ENCODE measurements around the gene ZEB1.

The ZEB1 gene

DNA sequence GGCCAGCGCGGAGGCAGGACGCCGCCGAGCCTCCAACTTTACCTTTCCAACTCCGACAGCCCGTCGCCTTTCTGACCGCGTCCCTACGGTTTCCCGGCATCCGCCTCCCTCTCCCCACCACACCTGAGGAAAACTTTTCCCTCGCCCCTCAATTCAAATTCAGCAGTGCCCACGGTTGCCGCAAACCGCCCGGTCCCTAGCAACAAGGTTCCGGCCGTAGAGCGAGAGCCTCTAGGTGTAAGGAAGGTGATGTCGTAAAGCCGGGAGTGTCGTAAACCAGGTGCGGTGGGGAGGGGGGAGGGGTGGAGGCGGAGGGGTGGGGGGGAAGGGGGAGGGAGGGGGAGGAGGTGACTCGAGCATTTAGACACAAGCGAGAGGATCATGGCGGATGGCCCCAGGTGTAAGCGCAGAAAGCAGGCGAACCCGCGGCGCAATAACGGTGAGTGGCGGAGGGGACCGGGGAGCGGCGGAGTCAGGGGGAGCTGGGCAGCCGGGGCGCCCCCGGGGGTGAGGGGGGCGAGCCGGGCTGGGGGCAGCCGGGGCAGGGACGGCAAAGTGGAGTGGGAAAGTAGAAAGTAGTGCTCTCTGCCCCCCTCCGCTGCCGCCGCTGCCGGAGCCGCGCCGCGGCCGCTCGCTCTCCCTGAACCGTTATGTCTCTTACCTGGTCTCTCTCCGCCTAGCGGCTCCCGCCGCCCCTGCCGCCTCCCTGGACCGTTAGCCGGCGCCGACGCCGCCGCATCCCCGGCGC is at the start of gene ZEB1:
TSS of gene ZEB1 (plus strand) at position 363 of the 748 bp plus-strand sequence. CDS start at position 382, 19 bp downstream.
- DNase-seq = peak; percentile 90

DNA sequence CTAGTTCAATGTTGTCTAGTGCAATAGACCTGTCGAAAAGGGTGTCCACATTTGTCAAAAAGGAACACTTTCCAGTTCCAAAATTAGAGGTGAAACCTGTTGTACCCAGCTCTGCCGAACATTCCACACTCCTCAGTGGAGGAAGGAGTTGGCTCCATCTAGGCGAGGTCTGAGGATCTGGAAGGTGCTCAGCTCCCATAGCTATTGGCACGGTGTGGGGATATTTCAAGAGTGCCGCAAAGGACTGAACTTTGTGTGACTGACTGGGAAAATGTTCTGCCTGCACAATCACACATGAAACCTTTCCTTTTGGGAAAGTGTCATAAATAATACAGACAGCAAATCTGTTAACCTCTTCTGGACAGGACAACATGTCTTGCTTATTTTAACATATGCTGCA is 48.1 kb upstream of the ZEB1 start:
- no peak for DNase-seq

DNA sequence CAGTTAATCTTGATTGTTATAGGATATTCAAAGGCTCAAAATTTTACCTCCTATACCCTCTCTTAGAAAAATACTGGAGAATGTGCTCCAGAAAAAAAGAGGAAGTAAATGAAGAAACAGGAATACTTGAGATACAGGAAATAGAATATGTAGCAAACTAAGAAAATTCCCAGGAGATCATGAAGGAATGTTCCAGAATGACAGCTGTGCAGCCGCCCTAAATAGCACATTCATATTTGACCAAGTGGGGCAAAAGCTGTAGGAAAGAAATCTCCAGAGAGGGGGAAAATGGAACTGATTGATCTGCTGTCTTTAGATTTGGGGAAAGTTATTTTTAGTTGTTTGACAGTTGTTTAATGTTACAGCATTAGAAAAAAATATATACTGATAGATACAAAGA is 46.2 kb upstream of the ZEB1 start:
- DNase-seq = no peak

DNA sequence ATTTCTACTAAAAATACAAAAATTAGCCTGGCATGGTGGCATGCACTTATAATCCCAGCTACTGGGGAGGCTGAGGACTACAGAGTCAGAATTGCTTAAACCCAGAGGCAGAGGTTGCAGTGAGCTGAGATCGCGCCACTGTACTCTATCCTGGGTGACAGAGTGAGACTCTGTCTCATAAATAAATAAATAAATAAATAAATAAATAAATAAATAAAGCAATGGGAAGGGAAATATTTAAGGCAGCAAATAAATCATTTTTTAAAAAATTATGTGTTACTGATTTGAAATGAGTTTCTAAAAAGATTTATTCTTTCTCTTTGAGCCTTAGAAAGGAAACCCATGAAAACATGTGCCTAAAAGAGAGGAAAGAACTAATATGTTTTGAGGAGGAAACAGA is 45.2 kb upstream of the ZEB1 start:
- no peak for DNase-seq

DNA sequence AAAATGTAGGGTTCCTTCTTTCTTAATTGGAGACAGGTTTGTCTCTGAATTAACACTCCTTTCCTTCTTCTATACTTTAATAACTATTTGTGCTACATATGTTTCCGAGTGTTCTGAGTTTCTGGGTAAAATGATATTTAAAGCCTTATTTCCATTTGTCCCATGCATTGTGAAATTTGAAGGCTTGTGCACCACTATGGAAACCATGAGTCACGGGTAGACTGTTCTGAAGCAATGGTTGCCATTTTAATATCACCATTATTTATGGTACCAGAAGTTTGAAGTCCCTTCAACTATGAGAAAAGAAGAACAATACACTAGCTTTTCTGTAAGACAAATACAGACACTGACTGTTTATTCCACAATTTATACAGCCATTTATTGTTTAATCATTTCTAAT is 44.7 kb upstream of the ZEB1 start:
- DNase-seq = no peak

DNA sequence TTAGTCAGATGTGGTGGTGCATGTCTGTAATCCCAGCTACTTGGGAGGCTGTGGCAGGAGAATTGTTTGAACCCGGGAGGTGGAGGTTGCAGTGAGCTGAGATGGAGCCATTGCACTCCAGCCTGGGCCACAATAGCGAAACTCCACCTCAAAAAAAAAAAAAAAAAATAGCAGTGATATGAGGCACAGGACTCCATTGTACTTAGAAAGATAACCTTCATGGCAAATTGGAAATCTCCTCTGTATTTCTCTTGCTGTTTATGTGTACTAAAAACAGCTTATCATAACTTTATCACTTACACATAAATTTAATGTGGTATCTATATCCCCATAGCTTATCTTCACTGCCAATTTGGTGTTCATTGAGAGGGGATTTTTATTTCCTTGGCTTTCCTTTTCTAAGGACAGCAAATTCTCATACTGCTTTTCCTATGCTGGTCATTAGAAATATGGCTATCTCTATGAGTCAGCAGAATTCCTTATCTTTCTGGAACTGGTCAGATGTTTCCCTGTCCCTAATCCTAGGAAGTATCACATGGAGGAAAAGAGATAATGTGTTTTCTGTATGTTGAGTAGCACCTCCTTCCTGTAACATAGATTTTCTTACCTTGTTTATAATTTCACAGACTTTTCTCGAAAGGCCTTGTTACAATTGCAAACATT is 40.6 kb upstream of the ZEB1 start:
- no peak for DNase-seq

DNA sequence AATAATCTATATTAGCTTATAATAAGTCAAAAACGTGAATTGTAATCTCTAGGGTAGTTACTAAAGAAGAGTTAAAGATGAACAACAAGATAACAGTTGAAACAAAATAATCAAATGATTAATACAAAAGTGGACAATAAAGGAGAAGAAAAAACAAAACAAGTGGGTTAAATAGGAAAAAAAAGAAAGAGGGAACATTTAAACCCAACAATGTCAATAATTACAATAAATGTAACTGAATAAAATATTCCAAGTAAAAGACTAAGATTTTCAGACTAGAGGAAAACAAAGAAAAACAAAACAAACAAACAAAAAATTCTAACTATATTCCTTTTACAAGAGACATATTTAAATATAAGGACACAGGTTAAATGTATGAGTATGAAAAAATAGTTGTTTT is 38.0 kb upstream of the ZEB1 start:
- DNase-seq = no peak

DNA sequence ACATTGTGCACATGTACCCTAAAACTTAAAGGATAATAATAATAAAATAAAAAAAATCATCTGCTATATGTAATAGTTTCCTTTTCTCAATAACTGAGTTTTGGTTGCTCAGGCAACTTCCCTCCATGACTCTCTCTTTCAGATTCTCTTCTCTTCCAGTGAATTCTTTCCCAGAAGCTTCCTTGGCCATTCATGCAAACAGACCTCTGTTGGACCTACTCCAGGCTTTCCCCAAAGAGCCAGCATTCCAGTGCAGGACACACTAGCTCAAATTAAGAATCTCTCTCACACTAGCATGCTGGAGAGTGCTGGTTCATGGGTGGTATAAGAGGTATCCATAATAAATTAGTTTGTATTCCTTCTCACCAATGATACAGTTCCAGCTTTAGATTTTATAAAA is 31.0 kb upstream of the ZEB1 start:
- DNase-seq = no peak

DNA sequence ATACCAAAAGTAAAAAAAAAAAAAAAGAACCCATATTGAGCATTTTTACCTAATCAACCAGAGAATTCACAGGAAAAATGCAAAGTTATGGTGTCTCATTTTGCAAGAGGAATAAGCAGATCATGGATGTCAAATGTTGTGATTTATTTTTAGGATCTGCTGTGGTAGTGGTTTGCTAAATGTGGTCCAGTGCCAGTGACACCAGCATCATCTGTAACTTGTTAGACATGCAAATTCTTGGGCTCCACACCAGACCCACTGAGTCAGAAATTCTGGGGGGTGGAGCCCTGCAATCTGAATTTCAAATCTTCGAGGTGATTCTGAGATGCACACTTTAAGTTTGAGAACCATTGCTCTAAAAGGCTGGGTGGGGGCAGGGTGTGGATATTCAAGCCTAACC is 30.1 kb upstream of the ZEB1 start:
- DNase-seq = no peak

DNA sequence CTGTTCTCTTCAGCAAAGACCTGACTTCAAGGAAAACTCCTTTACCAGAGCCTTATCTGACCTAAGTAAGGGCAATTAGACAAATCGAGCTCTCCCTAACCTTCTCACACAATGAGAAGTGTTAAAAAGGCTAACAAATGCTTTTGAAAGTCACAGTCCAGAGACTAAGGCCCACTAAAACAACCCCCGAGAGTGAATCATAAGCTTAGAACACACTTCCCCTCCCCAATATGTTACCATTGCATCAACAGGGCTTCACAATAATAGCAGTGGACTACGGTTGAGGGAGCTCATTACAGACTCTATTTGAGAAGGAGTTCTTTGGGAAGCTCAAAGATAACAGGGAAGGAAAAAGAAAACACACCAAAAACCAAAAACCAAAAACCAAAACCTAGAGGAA is 28.6 kb upstream of the ZEB1 start:
- DNase-seq = no peak

DNA sequence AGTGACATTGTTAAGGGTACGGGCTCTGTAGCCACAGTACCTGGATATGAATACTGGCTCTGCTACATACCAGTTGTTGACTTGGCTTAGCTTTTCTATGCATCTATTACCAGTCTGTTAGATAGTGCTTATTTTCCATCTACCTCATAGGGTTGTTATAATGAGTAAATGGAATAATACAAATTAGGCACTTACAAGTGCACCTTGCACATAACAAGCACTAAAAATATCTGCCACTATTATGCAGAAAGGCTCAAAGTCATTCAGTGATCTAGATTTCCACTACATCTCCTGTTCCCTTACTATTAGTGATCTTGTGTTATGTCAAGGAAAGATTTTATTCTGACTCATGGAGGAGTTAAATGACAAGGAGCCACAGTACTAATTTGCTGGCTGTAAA is 27.9 kb upstream of the ZEB1 start:
- DNase-seq = no peak

DNA sequence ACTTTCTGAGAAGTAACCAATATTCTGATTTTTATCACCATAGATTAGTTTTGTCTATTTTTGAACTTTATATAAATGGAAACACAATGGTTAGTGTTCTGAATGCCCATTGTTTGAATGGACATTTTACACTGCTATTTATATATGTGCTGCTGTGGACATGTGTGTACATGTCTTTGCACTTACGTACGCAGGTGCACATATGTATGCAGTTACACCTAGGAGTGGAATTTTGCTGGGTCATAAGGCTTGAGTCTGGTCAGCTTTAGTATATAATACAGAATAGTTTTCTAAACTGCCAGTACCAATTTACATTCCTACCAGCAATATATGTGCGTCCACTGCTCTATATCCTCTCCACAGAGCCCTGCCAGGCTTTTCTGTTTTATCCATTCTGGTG is 24.5 kb upstream of the ZEB1 start:
- no peak for DNase-seq

DNA sequence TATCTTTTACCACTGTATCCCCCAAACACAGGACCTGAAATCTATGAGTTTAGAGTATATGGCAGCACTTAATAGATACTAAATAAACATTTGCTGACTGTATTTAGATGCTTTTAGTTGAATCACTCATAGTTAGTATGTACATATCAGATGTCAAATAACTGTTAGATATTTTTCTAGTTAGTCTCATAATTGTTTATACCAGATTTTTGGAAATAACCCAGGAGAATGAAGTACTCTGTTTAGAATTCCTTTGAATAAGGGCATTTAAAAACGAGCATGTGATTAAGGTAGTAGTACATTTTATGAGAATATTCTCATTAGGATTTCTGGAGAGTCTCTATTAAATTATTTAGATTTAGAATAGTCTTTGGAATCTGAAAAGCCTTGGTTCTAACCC is 22.3 kb upstream of the ZEB1 start:
- DNase-seq = no peak

DNA sequence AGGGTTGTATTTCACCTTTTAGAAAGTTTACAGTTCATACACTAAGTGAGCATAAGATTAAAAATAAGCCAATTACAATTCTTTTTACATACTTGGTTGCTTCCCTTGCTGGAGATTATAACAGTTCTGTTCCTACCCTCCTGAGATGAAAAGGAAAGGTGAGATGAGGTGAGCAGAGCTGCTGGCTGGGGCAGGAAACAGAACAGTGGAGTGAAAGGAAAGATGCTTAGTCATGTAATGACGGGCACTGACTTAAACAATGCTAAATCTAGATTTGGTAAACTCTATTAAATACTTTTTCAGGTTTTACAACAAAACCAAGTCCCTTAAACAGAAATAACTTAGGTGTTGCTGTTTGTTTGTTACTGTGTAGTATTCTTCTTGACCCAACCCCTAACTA is 19.9 kb upstream of the ZEB1 start:
- DNase-seq = no peak

DNA sequence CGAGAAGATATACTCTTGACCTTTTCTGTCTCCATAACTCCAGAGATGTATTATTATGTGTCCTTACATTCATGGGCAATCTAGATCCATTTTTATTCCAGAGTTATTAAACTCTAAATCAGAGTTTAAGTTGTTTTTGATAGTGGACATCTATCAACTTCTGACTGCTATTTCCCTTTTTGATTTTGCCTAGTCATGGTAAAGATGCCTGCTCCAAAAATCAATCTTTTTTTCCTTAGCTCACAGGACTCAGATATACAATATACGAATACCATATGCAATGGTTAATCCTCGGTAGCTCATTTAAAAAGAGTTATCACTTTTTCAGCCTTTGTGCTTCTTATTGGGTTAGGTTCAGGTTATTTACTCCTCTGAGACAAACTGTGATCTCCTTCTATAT is 15.8 kb upstream of the ZEB1 start:
- DNase-seq = no peak

DNA sequence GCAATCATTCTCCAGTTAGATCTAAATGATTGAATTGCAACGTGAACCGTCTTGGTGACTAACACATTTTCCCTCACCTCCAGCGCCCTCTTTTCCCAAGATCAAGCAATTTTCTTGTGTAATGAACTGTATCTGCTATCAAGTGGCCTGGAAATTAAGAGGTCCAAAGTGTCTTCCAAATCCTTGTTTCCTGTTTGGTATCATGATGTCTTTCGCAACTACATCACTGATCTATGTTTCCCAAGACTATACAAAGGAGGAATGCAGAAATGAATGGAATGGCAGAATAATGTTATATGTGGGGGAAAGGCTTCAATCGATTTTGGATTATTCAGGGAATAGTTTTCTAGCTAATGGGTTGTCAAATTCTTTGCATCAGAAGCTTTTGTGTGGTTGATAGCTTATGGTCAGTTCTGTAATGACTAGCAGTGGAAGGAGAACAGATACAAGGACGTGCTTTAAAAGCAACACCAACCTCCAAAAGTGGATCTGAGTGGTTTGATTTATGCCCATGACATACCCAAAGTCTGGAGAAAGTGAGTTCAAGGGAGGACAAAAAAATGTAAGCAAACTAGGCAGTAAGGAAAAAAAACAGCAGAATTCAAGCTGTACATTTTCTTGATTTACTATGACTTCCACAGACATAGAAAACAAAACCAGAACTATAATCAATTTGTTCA is 14.6 kb upstream of the ZEB1 start:
- no peak for DNase-seq

DNA sequence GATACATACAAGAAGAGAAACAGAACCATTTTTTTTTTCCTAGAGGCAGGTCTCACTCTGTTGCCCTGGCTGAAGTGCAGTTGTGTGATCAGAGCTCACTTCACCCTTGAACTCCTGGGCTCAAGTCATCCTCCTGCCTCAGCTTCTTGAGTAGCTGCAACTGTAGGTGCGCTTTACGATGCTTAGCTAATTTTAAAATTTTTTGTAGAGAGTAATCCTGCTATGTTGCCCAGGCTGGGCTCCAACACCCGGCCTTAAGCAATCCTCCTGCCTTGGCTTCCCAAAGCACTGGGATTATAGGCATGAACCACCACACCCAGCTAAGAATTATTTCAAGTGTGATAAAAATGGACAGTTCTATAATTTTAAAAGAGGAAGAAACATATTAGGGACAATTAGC is 5.6 kb upstream of the ZEB1 start:
- no peak for DNase-seq

DNA sequence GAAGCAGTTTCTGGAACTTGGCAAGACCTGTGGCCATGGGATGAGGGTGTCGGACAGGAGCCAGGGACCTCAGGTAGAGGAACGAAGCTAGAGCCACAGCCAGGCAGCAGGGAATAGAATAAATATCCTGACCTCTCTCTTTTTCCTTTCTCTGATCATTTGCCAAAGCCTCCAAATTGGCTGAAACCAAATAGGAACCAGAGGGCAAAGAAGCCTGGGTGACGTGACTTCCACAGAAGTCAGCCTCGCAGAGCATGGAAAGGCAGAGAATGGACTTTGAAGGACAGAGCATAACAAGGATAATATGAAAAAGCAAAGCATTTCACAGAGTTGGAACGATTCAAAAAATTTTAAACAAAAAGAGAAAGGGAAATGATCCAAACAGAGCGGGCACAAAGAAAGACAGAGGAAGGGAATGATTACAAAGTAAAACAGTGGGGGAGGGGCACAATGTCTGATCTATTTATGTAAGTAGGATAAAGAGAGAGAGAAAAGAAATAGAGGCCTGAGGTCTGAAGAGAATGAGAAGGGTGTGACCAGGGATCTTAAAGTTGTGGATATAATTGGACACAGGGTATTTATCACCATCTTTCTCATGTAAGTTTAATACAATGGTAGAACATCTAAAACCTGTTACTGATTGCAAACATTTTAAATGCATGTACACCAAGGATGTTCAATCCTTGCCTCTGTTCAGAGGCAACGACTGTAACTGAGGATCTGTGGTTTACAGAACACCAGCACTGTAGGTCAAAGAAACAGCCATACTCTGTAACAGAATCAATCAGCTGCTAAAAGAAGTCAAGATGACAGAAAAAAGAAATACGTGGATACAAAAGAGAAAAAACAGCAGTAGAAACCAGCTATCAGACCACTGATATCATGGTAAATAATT is 4.5 kb upstream of the ZEB1 start:
- DNase-seq = no peak

DNA sequence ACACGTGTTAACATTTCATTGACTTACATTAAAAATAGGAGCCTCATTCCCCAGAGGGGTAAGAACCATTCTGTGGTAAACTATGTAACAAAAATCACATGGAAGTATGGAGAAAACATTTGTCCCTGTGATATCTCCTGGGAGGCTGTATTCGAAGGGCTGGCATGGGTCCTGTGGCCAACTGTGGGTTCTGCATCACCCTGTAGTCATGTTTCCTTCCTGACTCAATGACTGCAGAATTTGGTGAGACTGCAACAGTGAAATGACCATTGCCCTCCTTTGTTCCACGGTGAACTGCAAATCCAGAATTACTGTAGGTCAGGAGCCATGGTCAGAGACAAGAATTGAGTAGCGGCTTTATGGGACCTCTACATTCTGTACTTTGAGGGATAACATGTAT is 3.6 kb upstream of the ZEB1 start:
- no peak for DNase-seq

DNA sequence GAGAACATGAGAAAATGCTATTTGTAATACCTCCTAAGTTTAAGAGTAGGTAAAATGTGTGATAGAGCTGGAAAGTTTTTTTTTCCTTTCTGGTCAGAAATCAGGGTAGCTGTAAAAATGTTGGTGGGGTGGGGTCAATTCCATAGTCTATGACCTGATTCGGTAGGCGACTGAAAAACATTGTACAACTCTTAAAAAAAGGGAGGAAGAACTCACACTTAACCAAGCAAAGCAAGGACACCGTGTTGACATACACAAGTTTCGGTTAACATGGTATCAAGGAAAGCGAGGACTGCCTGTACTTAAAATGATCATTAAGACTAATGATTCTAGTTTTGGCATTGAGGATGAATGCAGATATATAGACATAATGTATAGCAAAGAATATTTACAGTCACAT is 1.8 kb upstream of the ZEB1 start:
- DNase-seq = no peak

DNA sequence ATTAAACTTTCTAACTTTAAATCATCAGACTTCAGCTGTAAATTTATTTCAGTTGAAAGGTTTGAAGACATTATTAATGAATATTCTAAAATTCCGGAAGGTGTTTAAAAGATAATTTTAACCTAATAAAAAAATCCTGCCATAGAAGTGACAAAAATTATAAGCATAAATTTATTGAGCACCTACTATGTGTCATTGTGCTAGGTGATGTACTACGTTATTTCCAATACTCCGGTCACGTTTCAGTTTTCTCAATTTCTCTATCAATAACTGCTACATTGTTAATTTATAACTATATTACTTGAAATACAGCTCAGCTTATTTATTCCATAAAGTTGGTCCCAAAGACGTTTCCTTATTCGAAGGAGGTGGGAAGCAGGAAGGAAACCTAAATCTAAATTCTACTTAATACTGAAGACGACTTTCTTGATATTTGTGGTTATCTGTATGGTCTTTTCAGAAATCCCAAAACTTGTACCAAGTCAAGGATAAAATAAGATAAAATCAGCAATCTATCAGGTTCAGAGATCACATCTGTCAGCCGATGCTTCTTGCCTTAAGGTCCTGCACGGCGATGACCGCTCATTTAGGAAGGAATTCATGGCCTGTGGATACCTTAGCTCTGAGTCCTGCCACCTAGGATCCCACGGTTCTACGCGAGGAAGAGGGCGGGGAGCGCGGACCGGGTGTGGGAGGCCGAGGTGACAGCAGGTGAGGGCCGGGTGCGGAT is 1.2 kb upstream of the ZEB1 start:
- peak; percentile 76 for DNase-seq

DNA sequence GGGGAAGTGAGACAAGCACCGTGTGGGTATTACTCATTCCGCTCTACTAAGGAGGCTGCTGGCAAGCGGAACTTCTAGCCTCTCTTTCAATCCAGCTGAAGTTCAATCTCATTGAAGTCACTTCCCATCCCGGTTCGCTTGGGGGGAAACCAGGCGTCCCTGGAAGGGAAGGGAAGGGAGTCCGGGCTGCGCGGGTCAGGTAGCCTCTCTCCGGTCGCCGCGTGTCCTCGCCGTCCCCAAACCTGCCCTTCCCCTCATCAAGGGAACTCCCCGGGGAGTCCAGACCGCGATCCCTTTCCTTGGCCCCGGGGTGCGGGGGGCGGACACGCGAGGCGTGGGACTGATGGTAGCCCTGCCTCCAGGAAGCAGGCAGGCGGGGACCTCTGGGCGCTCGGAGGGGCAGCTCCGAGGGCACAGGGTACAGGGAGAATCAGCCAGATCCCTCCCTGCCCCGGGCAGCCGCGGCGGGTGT is 598 bp upstream of the ZEB1 start:
- peak; percentile 59 for DNase-seq

Measured in activated CD8-positive, alpha-beta memory T cell treated with anti-CD3 and anti-CD28 coated beads, Interleukin-2, amount 50 U/mL, for 4 hours (primary cell).